ENCODE measurements around the gene C16orf89.

C16orf89 gene

DNA sequence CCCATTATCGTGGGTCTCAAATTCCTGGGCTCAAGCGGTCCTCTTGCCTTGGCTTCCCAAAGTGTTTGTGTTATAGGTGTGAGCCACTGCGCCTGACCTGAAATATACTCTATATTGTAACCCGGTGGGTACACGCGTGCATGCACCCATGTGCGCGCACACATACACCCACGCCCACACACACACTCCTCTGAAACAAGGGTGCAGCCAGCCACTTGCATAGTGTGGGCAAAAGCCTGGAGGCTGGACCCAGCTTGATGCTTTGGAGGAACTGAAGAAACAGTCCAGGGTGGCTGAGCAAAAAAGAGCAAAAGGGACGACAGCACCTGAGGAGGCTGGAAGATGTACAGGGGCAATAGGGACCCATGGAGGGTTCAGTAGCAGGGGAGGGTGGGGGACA is 61.9 kb downstream of the C16orf89 start:
- no peak for DNase-seq (ENCODE audit: low read depth, low spot score)

DNA sequence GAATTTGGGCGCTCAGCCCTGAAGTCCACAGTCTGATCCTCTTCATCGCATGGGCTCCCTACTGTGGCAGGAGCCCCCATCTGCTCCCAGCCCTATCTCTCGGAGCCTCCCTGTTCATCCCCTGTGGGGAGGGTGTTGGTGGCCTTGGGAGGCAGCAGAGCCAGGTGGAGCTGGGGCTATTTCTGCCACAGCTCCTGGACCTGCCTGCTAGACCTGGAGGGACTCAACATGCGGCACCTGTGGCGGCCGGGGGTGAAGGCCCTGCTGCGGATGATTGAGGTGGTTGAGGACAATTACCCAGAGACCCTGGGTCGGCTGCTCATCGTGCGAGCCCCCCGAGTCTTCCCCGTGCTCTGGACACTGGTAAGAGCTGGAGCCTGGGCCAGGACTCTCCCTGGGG is 62.5 kb downstream of the C16orf89 start:
- DNase-seq (ENCODE audit: low read depth, low spot score) = no peak

DNA sequence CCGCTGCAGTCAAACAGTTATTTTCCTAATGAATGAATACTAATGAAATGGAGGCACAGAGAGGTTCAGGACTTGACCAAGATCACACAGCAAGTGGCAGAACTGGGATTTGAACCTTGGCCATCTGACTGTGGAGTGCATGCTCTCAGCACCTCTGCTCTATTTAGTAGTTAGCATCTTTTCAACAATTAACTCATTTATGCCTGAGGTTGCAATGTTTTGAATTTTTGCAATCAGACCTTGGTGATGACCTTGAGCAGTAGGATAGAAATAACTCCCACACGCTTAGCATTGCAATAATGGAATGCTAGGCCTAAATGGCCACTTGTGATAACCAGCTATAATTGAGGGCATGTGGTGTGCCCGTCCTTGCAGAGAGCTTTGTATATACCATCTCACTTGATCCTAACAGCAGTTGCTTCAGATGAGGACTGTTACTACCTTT is 63.0 kb downstream of the C16orf89 start:
- no peak for DNase-seq (ENCODE audit: low read depth, low spot score)

DNA sequence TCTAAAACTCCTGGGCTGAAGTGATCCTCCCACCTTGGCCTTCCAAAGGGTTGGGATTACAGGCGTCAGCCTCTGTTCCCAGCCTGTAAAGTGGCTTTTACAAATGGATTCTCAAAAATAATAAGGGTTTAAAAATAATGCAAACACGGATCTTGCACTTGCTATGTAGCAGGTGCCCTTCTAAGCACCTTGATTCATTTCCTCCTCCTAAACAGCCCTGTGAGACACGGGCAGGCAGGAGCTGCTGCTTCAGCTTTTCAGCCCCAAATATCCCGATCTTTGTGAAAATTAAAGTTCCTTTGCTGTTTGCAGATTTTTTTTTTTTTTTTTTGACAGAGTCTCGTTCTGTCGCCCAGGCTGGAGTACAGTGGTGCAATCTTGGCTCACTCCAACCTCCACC is 63.8 kb downstream of the C16orf89 start:
- DNase-seq (ENCODE audit: low read depth, low spot score) = no peak

DNA sequence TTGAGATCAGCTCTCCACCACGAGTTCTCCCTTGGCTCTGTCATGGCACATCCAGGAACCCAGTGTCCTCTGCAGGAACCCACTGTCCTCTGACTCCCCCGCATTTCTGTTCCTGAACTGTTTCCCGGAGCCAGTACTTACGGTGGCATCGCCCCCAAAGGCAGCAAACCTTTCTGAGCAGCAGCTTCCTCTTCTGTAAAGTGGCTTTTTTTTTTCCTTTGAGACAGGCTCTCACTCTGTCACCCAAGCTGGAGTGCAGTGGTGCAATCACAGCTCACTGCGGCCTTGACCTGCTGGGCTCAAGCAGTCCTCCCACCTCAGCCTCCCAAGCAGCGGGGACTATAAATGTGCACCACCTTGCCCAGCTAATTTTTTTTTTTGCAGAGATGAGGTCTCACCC is 64.2 kb downstream of the C16orf89 start:
- DNase-seq (ENCODE audit: low read depth, low spot score) = no peak

DNA sequence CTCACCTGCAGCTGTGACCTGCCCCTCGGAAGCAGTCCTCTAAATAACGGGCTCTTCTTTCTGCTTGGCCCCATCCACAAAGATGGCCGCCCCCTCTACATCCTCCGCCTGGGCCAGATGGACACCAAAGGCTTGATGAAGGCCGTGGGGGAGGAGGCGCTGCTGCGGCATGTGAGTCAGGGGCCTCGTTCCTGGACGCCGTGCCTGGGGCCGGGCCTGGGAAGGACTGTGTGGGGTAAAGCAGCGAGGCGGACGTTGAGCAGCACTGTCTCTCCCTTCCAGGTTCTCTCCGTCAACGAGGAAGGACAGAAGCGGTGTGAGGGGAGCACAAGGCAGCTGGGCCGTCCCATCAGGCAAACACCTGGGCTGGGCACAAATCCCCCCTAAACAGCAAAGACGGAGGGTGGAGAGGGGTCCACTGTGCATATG is 65.2 kb downstream of the C16orf89 start:
- no peak for DNase-seq (ENCODE audit: low read depth, low spot score)

DNA sequence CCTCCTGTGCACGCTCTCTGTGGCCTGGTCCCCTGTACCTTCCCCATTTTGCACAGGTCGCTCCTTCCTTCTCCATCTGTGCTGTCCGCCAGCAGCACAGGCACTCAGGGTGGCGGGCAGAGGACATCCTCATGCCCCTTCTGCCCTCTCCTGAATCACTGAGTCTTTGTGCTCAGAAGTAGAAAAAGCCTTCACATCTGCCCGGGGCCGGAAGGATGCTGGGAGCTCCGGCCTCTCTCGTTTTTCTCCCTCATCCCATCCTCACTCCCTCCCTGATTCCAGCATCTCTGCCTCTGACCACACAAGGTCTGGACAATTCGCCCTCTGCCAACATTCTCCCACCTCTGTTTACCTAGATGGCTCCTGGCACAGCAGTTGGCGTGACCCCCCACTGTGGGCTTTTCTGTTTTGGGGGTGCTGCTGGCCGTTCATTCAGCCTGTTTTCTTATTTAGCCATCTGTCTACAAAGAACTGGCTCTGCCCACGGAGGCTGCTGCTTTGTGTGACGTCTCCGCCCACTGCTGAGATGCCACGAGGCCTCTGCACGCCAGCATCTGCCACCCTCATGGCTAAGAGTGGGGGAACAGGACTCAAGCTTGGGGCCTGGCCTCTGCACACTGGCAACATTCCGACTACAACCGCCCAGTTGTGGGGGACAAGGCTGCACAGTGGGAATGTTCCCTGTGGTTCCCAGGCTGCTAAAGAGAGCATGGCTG is 70.9 kb downstream of the C16orf89 start:
- no peak for DNase-seq (ENCODE audit: low read depth, low spot score)

All from brain pericyte (primary cell).